HepG2 (cell line): ENCODE data around the gene COQ8B. TPM values are rescaled to one million over a fixed set of nuclear protein-coding genes. Genes with fewer than 3 reads are reported as not detected.

Source experiments
- BCL3 ChIP-seq: sonication (generic); formaldehyde crosslinking; IDR thresholded peaks from 2 replicates; pipeline ENCODE4 v1.5.1; 2020; ENCODE audit warnings: mild to moderate bottlenecking, missing genetic modification reagents, moderate library complexity
- CREBL2 ChIP-seq: sonication (generic); formaldehyde crosslinking; IDR thresholded peaks from 2 replicates; pipeline ENCODE4 v1.8.1; 2023; ENCODE audit warnings: missing genetic modification reagents, mild to moderate bottlenecking, borderline replicate concordance
- DBP ChIP-seq: sonication (generic); formaldehyde crosslinking; IDR thresholded peaks from 2 replicates; pipeline ENCODE4 v1.4.0; 2020; ENCODE audit warnings: missing genetic modification reagents; ENCODE audit errors: not compliant biosample characterization
- ELF3 ChIP-seq: IDR thresholded peaks from 2 replicates; pipeline ENCODE4 v1.6.1; 2016; ENCODE audit warnings: missing genetic modification reagents, missing compliant biosample characterization
- GMEB1 ChIP-seq: sonication (generic); formaldehyde crosslinking; IDR thresholded peaks from 2 replicates; pipeline ENCODE4 v1.5.1; 2020; ENCODE audit warnings: missing genetic modification reagents, mild to moderate bottlenecking, borderline replicate concordance
- HOXA3 ChIP-seq: sonication (generic); formaldehyde crosslinking; IDR thresholded peaks from 2 replicates; pipeline ENCODE4 v1.5.0; 2020; ENCODE audit warnings: missing genetic modification reagents
- KLF12 ChIP-seq: sonication (generic); formaldehyde crosslinking; IDR thresholded peaks from 2 replicates; pipeline ENCODE4 v1.4.0; 2020; ENCODE audit warnings: missing genetic modification reagents, borderline replicate concordance
- MAFG ChIP-seq: sonication (generic); formaldehyde crosslinking; IDR thresholded peaks from 2 replicates; pipeline ENCODE4 v1.5.1; 2020; ENCODE audit warnings: mild to moderate bottlenecking, missing genetic modification reagents
- MYPOP ChIP-seq: sonication (generic); formaldehyde crosslinking; IDR thresholded peaks from 2 replicates; pipeline ENCODE4 v1.8.1; 2023; ENCODE audit warnings: mild to moderate bottlenecking, moderate library complexity, missing genetic modification reagents
- ONECUT2 ChIP-seq: sonication (generic); formaldehyde crosslinking; IDR thresholded peaks from 2 replicates; pipeline ENCODE4 v1.4.0; 2020; ENCODE audit warnings: missing genetic modification reagents
- SKIL ChIP-seq: sonication (generic); formaldehyde crosslinking; IDR thresholded peaks from 2 replicates; pipeline ENCODE4 v1.8.0; 2022; ENCODE audit warnings: missing genetic modification reagents, mild to moderate bottlenecking, moderate library complexity, borderline replicate concordance
- SMYD3 ChIP-seq: sonication (generic); formaldehyde crosslinking; IDR thresholded peaks from 2 replicates; pipeline ENCODE4 v1.8.1; 2023; ENCODE audit warnings: mild to moderate bottlenecking, missing genetic modification reagents
- TP53 ChIP-seq: sonication (generic); formaldehyde crosslinking; conservative IDR thresholded peaks from 2 replicates; pipeline ENCODE4 v1.4.0; 2020; ENCODE audit warnings: missing genetic modification reagents
- XRCC5 ChIP-seq: fragments of 200-400 bp; formaldehyde crosslinking; optimal IDR thresholded peaks from 2 replicates; pipeline ENCODE3; 2017; ENCODE audit warnings: mild to moderate bottlenecking, low read length
- ZBTB42 ChIP-seq: sonication (generic); formaldehyde crosslinking; IDR thresholded peaks from 2 replicates; pipeline ENCODE4 v1.5.0; 2020; ENCODE audit warnings: mild to moderate bottlenecking, missing genetic modification reagents
- ZC3H4 ChIP-seq: sonication (generic); formaldehyde crosslinking; IDR thresholded peaks from 2 replicates; pipeline ENCODE4 v1.4.0; 2020; ENCODE audit warnings: missing genetic modification reagents, borderline replicate concordance
- ZNF235 ChIP-seq: sonication (generic); formaldehyde crosslinking; IDR thresholded peaks from 2 replicates; pipeline ENCODE4 v1.8.1; 2023; ENCODE audit warnings: mild to moderate bottlenecking, missing genetic modification reagents, borderline replicate concordance
- ZNF496 ChIP-seq: sonication (generic); formaldehyde crosslinking; IDR thresholded peaks from 2 replicates; pipeline ENCODE4 v1.8.1; 2023; ENCODE audit warnings: mild to moderate bottlenecking, moderate library complexity, missing genetic modification reagents; ENCODE audit not compliant: insufficient replicate concordance
- ZNF550 ChIP-seq: sonication (generic); formaldehyde crosslinking; IDR thresholded peaks from 2 replicates; pipeline ENCODE4 v1.4.0; 2020; ENCODE audit warnings: mild to moderate bottlenecking, missing genetic modification reagents, borderline replicate concordance
- ZNF598 ChIP-seq: sonication (generic); formaldehyde crosslinking; IDR thresholded peaks from 2 replicates; pipeline ENCODE4 v1.5.1; 2020; ENCODE audit warnings: mild to moderate bottlenecking, missing genetic modification reagents, borderline replicate concordance
- ZNF703 ChIP-seq: sonication (generic); formaldehyde crosslinking; IDR thresholded peaks from 2 replicates; pipeline ENCODE4 v1.5.1; 2020; ENCODE audit warnings: missing genetic modification reagents, mild to moderate bottlenecking, moderate library complexity, borderline replicate concordance
- polyA plus RNA-seq, 8 experiments: library from polyadenylated mRNA; depleted of rRNA in 3 of 8; stranded (reverse) in 7 of 8; unstranded in 1 of 8; fragments of >200 nt; fragmentation: Illumina TruSeq in 4 of 8; extraction: Trizol in 4 of 8; gene quantifications; 2 replicates each; pipeline versions ENCODE4 v1.2.1 to v1.2.3, GENCODE V29; 2011 to 2016; ENCODE audit warnings: low read depth in 4 of 8, missing spikeins in 1 of 8, mixed read lengths in 1 of 8; ENCODE audit not compliant: insufficient read depth in 1 of 8
- total RNA-seq, 5 experiments: library from RNA; depleted of rRNA; stranded (reverse); fragments of >200 nt; fragmentation: Illumina TruSeq; extraction: Trizol; gene quantifications; 2 replicates each; pipeline ENCODE4 v1.2.3, GENCODE V29; 2016; ENCODE audit warnings: low read depth in 1 of 5

The COQ8B gene
- total and polyA plus RNA-seq, 2 of the 13 experiments (the other 11 are each of a cell fraction or from before 2014, with no cell fraction given): 12.3 to 17.2 TPM

GRCh38 chr19:40662925-40663694, 53.6 kb downstream of the COQ8B start (continued):
- TF ChIP-seq DBP (peak; percentile 89), KLF12 (CRISPR knock-in tag) (0 out of 2 replicates have a peak, but pooled peaks have one; percentile 53), ZNF496 (CRISPR knock-in tag) (no peak), SKIL (CRISPR knock-in tag) (peak; percentile 65), ZBTB42 (CRISPR knock-in tag) (0 out of 2 replicates have a peak, but pooled peaks have one; percentile 58), BCL3 (CRISPR knock-in tag) (peak; percentile 76; the same call in 1 of the 2 replicates), CREBL2 (CRISPR knock-in tag) (0 out of 2 replicates have a peak, but pooled peaks have one; percentile 50), SMYD3 (CRISPR knock-in tag) (no peak), XRCC5 (no peak), HOXA3 (peak; percentile 64), ZNF235 (CRISPR knock-in tag) (no peak; the same call in 1 of the 2 replicates), MAFG (CRISPR knock-in tag) (0 out of 2 replicates have a peak, but pooled peaks have one; percentile 19), TP53 (peak; percentile 60; the same call in 1 of the 2 replicates), ONECUT2 (CRISPR knock-in tag) (0 out of 2 replicates have a peak, but pooled peaks have one; percentile 14), ZNF598 (CRISPR knock-in tag) (no peak), ZC3H4 (CRISPR knock-in tag) (no peak), ZNF550 (CRISPR knock-in tag) (no peak), MYPOP (CRISPR knock-in tag) (0 out of 2 replicates have a peak, but pooled peaks have one; percentile 64), ZNF703 (no peak), GMEB1 (CRISPR knock-in tag) (peak; percentile 61; the same call in 1 of the 2 replicates), ELF3 (CRISPR knock-in tag) (peak; percentile 68; the same call in 1 of the 2 replicates)
